Effector memory CD4-positive, alpha-beta T cell (primary cell): ENCODE results near the gene CAMK2G.
"Not testable (repeated sequence)": the region's sequence is repeated elsewhere in the genome, so short reads cannot be mapped to it uniquely, and the experiment has no call there.

ENCODE experiments used
- DNase-seq, 3 donors: peaks; one replicate each; pipeline ENCODE4 v3.0.0-alpha.2; 2020
- H3K27ac ChIP-seq: 2 replicates; pipeline ENCODE4 v1.7.0; 2013; ENCODE audit warnings: mild to moderate bottlenecking, low read length, moderate library complexity; ENCODE audit not compliant: insufficient read depth, poor library complexity, severe bottlenecking
- H3K27me3 ChIP-seq: replicated peaks from 2 replicates; pipeline ENCODE4 v1.7.0; 2013; ENCODE audit warnings: mild to moderate bottlenecking, low read length; ENCODE audit not compliant: insufficient read depth, control insufficient read depth, poor library complexity, severe bottlenecking
- H3K36me3 ChIP-seq: 2 replicates; pipeline ENCODE4 v1.7.0; 2013; ENCODE audit warnings: mild to moderate bottlenecking, low read length, moderate library complexity; ENCODE audit not compliant: control insufficient read depth, insufficient read depth
- H3K4me1 ChIP-seq: 2 replicates; pipeline ENCODE4 v1.7.0; 2013; ENCODE audit warnings: low read length, mild to moderate bottlenecking; ENCODE audit not compliant: control insufficient read depth, insufficient read depth, poor library complexity, severe bottlenecking
- H3K4me3 ChIP-seq: 2 replicates; pipeline ENCODE4 v1.7.0; 2013; ENCODE audit warnings: low read length, low read depth, mild to moderate bottlenecking; ENCODE audit not compliant: insufficient read depth, poor library complexity, severe bottlenecking
- H3K9me3 ChIP-seq: 2 replicates; pipeline ENCODE4 v1.7.0; 2013; ENCODE audit warnings: mild to moderate bottlenecking, low read length, moderate library complexity; ENCODE audit not compliant: control insufficient read depth

Gene CAMK2G

DNA sequence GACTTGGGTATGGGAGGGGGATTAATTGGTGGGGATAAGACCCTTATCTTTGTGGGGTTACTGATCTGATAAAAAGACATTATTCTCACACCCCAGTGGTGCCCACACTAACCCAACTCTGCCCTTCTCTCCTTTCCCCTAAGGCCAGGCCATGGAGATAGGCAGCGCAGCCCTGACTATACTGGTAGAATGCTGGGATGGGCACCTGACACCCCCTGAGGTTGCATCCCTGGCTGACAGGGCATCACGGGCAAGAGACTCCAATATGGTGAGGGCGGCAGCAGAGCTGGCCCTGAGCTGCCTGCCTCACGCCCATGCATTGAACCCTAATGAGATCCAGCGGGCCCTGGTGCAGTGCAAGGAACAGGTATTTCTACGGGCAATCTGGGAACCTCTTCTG lies 76.3 kb downstream of the CAMK2G start:
- Histone ChIP-seq H3K9me3 (no peaks in the 10 kb centered on the region), H3K4me1 (no peaks in the 10 kb centered on the region), H3K27ac (no peak overlapping the region), H3K4me3 (no peak overlapping the region), H3K36me3 (peaks cover 63% of the 10 kb centered on the region), H3K27me3 (no peaks in the 10 kb centered on the region)
- DNase-seq = no peak

DNA sequence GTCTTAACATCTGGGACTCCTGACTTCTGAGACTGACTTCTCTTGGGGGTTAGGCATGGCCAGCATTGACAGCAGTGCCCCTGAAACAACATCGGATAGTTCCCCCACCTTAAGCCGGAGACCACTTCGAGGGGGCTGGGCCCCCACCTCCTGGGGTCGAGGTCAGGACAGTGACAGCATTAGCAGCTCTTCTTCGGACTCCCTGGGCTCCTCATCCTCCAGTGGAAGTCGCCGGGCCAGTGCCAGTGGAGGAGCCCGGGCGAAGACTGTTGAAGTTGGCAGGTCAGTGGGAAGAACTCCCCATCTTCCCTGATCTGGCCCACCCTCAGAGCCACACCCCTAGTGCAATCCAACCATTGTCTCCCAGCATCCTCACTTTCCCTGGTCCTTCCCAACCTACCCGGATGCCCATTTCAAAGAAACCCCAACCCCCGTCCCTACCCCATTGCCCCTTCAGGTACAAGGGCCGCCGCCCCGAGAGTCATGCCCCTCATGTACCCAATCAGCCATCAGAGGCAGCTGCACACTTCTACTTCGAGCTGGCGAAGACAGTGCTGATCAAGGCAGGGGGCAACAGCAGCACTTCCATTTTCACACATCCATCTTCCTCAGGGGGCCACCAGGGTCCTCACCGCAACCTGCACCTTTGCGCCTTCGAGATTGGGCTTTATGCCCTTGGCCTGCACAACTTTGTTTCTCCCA lies 76.9 kb downstream of the CAMK2G start:
- DNase-seq = no peak
- Histone ChIP-seq H3K4me1 (no peaks in the 10 kb centered on the region), H3K27me3 (no peaks in the 10 kb centered on the region), H3K27ac (no peak overlapping the region), H3K4me3 (no peak overlapping the region), H3K36me3 (peaks cover 63% of the 10 kb centered on the region), H3K9me3 (no peaks in the 10 kb centered on the region)

DNA sequence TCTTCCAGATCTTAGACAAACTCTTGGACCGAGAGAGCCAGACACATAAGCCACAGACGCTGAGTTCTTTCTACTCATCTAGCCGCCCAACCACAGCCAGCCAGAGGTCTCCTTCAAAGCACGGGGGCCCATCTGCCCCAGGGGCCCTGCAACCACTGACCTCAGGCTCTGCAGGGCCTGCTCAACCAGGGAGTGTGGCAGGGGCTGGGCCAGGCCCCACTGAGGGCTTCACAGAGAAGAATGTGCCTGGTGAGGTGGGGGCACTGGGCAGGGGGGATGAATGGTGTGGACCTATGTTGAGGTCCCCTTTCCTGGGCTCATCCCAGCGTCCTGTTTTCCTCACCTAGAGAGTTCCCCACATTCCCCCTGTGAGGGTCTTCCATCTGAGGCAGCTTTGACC lies 77.6 kb downstream of the CAMK2G start:
- Histone ChIP-seq H3K9me3 (no peaks in the 10 kb centered on the region), H3K4me3 (no peak overlapping the region), H3K27me3 (no peaks in the 10 kb centered on the region), H3K4me1 (no peaks in the 10 kb centered on the region), H3K36me3 (peaks cover 63% of the 10 kb centered on the region), H3K27ac (no peak overlapping the region)
- DNase-seq = no peak

DNA sequence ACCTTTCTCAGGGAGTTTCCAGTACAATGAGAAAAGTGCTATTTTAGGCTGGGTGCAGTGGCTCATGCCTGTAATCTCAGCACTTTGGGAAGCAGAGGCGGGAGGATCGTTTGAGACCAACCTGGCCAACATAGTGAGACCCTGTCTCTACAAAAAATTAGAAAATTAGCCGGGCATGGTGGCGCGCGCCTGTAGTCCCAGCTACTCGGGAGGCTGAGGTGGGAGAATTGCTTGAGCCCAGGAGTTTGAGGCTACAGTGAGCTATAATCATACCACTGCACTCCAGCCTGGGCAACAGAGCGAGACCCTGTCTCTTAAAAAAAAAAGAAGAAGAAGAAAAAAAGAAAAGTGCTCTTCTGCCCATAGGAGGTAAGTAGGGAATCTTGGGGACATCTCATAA lies 78.3 kb downstream of the CAMK2G start:
- DNase-seq, H3K4me3 ChIP-seq: not testable (repeated sequence)

DNA sequence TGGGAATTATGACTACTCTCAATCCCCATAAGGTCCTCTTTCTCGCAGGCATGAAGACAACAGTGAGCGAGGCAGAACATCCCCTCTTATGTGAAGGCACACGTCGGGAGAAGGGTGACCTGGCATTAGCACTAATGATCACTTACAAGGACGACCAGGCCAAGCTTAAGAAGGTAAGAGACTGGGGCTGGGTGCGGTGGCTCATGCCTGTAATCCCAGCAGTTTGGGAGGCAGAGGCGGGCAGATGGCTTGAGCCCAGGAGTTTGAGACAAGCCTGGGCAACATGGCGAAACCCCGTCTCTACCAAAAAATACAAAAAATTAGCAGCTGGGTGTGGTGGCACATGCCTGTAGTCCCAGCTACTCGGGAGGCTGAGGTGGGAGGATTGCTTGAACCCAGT lies 78.9 kb downstream of the CAMK2G start:
- H3K9me3 ChIP-seq, H3K27ac ChIP-seq, DNase-seq, H3K4me1 ChIP-seq, H3K27me3 ChIP-seq, H3K4me3 ChIP-seq: not testable (repeated sequence)
- H3K36me3 ChIP-seq = peaks cover 65% of the 10 kb centered on the region

More for the DNA sequence above, 78.3 kb downstream of the CAMK2G start:
- peaks cover 63% of the 10 kb centered on the region for H3K36me3 ChIP-seq
- not testable (repeated sequence) for H3K27me3 ChIP-seq, H3K27ac ChIP-seq, H3K9me3 ChIP-seq, H3K4me1 ChIP-seq

DNA sequence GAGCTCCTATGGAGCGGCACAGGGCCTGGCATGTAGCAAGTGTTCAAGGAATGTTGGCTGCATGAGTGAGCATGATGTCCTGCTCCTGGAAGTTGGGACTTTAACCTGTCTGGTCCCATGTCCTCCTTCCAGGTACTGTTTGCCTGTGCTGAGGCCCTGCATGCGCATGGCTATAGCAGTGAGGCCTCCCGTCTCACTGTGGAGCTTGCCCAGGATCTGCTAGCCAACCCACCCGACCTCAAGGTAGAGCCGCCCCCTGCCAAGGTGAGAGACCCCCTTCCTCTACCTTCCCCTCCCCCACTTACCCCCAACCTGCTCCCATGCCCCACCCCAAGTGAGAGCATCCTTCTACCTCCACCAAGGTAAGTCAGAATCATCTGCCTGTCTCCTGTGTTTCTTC lies 80.9 kb downstream of the CAMK2G start:
- no peak for DNase-seq
- Histone ChIP-seq H3K9me3 (no peaks in the 10 kb centered on the region), H3K4me1 (no peaks in the 10 kb centered on the region), H3K4me3 (no peak overlapping the region), H3K27ac (no peak overlapping the region), H3K36me3 (peaks cover 74% of the 10 kb centered on the region), H3K27me3 (no peaks in the 10 kb centered on the region)

DNA sequence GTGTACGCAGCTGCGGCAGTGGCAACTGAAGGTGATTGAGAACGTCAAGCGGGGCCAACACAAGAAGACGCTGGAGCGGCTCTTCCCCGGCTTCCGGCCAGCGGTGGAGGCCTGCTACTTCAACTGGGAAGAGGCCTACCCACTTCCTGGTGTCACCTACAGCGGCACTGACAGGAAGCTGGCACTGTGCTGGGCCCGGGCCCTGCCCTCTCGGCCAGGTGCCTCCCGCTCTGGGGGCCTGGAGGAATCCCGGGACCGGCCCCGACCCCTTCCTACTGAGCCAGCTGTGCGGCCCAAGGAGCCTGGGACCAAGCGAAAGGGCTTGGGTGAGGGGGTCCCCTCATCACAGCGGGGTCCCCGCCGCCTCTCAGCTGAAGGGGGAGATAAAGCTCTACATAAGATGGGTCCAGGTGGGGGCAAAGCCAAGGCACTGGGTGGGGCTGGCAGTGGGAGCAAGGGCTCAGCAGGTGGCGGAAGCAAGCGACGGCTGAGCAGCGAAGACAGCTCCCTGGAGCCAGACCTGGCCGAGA lies 82.4 kb downstream of the CAMK2G start:
- Histone ChIP-seq H3K9me3 (no peaks in the 10 kb centered on the region), H3K4me1 (no peaks in the 10 kb centered on the region), H3K4me3 (no peak overlapping the region), H3K27ac (no peak overlapping the region), H3K36me3 (peaks cover 66% of the 10 kb centered on the region), H3K27me3 (no peaks in the 10 kb centered on the region)
- no peak for DNase-seq

DNA sequence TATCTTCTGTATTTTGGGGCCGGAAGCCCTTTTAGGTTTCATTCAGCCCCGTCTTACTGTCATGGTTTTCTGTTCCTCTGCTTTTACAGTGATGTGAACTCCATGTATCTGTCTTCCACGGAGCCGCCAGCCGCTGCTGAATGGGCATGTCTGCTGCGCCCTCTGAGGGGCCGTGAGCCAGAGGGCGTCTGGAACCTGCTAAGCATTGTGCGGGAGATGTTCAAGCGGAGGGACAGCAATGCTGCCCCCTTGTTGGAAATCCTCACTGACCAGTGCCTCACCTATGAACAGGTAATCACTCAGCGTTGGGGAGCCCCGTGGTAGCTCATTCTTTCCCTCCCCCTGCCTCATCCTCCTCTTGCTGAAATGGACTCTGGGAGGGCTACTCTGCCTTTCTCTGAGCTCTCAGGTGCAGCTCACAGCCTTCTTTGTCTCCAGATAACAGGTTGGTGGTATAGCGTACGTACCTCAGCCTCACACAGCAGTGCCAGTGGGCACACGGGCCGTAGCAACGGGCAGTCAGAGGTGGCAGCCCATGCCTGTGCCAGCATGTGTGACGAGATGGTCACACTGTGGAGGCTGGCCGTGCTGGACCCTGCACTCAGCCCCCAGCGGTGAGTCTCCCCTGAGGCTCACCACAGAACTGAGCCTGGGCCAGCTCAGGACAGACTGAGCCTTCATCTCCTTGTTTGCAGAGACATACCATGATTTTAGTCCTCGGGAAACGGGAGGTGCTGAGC lies 83.3 kb downstream of the CAMK2G start:
- H3K27ac ChIP-seq = no peak overlapping the region
- peaks cover 5% of the 10 kb centered on the region for H3K4me1 ChIP-seq
- no peak overlapping the region for H3K4me3 ChIP-seq
- H3K9me3 ChIP-seq = no peaks in the 10 kb centered on the region
- DNase-seq = no peak
- peaks cover 65% of the 10 kb centered on the region for H3K36me3 ChIP-seq
- H3K27me3 ChIP-seq = no peaks in the 10 kb centered on the region

DNA sequence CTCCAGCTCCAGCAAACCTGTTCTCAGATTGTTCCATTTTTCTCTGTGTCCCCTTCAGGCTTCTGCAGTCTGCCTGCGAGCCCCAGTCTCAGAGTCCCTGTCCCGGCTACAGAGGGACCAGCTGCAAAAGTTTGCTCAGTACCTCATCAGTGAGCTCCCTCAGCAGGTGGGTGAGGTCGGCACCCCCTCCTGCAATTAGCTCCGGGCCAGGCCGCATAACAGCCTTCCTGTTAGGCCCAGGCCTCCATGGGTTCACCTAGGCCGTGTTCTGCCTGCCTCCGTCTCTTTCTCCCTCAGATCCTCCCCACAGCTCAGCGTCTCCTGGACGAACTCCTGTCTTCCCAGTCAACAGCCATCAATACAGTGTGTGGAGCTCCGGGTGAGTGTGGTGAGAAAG lies 84.7 kb downstream of the CAMK2G start:
- H3K4me3 ChIP-seq = no peak overlapping the region
- no peaks in the 10 kb centered on the region for H3K27me3 ChIP-seq
- no peaks in the 10 kb centered on the region for H3K9me3 ChIP-seq
- H3K36me3 ChIP-seq = peaks cover 57% of the 10 kb centered on the region
- peaks cover 12% of the 10 kb centered on the region for H3K4me1 ChIP-seq
- H3K27ac ChIP-seq = no peak overlapping the region
- no peak for DNase-seq
